ENCODE results near the gene ZBTB4.

Gene ZBTB4

GRCh38 chr17:7416323-7416722 is 63.1 kb downstream of the ZBTB4 start:
- DNase-seq, result no peak

DNA sequence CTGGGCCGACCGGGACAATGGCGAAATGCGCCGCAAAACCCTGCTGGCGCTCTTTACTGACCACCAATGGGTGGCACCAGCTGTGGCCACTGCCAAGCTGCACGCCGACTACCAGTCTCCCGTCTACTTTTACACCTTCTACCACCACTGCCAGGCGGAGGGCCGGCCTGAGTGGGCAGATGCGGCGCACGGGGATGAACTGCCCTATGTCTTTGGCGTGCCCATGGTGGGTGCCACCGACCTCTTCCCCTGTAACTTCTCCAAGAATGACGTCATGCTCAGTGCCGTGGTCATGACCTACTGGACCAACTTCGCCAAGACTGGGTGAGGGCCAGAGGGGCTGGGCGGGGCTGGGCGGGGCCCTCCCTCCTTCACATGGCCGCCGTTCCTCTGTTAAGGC is 63.6 kb downstream of the ZBTB4 start:
- DNase-seq, result no peak

- no peak for DNase-seq
Observed at GRCh38 chr17:7414837-7415236, 64.6 kb downstream of the ZBTB4 start.

DNA sequence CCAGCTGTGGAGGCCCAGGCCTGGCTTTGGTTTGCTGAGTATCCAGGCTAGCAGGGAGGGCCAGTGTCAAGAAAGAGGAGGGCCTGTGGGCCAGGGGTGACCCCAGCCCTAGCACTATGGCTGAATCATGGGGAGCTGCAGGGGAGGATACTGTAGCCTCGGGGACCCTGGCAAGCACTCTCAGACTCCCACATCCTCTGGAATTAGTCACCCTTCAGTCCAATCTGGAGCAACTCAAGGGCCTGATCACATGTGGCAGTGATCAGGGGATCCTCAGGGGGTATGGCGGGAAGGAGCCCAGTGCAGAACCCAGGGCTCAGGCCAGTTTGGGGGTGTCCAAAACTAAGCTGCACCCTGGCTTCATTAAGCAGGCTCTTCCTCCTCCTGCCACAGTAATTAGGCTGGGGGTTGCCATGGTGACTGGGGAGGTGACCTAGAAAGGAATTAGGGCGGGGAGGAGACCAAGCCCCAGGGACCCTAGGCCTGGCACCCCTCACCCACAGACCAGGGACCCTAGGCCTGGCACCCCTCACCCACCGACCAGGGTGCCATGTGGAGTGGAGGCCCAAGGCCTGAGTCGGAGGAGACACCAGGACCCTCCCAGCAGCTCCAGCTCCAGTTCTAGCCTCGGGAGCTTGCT is 66.0 kb downstream of the ZBTB4 start:
- no peak for DNase-seq

DNA sequence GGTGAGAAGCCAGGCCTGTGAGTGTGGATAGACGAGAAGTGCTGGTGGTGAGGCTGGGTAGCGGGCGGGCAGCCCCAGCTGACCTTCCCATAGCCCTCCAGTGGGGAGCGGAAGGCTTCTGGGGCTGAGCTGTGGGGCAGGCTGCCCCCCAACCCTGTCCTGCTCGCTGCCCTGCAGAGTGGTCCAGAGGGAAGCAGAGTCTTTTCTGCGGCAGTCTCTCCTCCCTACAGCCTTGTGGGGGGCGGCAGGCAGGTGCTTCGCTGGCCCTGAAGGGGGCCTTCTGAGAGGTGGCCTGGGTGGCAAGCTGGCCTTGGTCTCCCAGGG is 68.0 kb downstream of the ZBTB4 start:
- no peak for DNase-seq

DNA sequence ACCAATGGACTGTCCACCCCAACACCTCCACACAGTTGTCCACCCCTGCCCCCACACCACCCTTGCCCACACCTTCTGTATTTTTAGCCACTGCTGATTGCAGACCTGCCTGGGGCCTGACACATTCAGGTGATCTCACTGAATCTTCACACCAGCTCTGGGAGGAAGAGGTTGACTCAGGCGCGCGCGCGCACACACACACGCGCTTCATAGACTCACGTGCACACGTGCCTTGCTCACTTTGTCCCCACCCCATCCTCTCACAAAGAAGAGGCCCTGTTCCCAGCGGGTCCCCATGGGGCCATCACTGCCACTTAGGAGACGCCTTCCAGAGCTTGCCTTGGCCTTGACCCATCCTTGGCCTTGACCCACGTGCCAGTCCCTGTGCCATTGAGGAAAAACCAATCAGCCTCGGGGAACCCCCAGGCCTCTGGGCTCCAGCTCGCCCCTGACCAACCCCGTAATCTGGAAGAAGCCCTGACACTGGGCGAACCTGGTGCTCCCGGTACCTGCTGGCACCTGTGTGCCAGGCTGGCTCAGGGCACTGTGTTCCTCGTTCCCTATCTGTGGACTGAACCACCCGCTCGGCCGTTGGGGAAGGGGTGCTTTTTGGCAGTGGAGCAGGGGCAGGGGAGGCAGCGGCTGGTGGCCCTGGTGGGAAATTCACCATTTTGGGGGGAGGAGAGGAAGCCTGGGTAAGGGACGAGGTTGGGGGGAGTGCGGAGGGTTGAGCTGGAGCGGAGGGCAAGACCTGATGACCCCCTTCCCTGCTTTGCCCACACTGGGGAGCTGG is 68.6 kb downstream of the ZBTB4 start:
- DNase-seq, result no peak

DNA sequence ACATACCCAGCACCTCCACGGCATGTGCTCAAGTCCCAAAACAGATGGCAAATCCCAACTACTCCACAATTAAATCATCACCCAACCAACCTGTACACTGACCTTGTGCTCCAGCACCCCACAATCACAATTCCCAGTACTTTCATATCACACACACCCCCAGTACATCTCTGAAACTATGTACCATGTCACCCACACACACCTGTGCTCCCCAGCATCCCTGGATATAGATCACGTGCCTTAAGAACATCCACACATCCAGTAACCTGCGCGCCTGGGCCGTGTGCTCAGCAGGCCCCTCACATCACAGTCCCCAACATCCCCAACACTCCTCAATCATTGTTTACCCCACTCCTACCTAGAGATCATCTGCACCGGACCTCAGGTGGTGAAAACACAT is 69.7 kb downstream of the ZBTB4 start:
- DNase-seq, result no peak
